Peyer's patch (tissue), 4 donors: Measurements from ENCODE around the gene SMG6.

Source experiments
- POLR2A ChIP-seq, 2 donors: fragments of 450-650 bp; IDR thresholded peaks; one replicate each; pipeline ENCODE4 v1.5.1; 2017; ENCODE audit warnings: antibody characterized with exemption in 2 of 2, mild to moderate bottlenecking in 2 of 2, moderate library complexity in 2 of 2
- TF ChIP-seq, protein P1 (sequence below), 6 experiments: fragments of 450-650 bp in 4 of 6; fragments of 200-600 bp in 2 of 6; sonication (generic) in 1 of 6; IDR thresholded peaks; one replicate each; pipeline ENCODE4 v1.5.1; 2017 to 2019; ENCODE audit warnings: antibody characterized with exemption in 6 of 6, mild to moderate bottlenecking in 3 of 6, moderate library complexity in 1 of 6

DNA sequence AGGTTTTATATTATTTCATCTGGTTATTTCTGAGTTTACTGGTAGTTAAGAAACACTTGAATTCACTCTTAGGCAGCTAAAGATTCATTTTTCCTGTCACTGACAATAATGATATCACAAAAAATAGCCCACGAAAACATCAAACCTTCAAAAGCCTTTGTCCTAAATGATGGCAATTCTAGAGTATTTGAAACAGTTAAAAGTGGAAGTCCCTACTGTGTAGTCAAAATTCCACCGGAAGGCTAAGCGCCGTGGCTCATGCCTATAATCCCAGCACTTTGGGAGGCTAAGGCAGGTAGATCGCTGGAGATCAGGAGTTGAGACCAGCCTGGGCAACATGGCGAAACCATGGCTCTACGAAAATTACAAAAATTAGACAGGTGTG, 145.2 kb downstream of the SMG6 start:
- TF ChIP-seq, protein P1, sequence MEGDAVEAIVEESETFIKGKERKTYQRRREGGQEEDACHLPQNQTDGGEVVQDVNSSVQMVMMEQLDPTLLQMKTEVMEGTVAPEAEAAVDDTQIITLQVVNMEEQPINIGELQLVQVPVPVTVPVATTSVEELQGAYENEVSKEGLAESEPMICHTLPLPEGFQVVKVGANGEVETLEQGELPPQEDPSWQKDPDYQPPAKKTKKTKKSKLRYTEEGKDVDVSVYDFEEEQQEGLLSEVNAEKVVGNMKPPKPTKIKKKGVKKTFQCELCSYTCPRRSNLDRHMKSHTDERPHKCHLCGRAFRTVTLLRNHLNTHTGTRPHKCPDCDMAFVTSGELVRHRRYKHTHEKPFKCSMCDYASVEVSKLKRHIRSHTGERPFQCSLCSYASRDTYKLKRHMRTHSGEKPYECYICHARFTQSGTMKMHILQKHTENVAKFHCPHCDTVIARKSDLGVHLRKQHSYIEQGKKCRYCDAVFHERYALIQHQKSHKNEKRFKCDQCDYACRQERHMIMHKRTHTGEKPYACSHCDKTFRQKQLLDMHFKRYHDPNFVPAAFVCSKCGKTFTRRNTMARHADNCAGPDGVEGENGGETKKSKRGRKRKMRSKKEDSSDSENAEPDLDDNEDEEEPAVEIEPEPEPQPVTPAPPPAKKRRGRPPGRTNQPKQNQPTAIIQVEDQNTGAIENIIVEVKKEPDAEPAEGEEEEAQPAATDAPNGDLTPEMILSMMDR (IDR thresholded peaks at IDR 0.05), result no peak
- no peak for TF ChIP-seq POLR2A (IDR thresholded peaks at IDR 0.05)
